NCI-H345 (cell line): ENCODE measurements around the gene DUSP5.
"Not testable (repeated sequence)": the region's sequence is repeated elsewhere in the genome, so short reads cannot be mapped to it uniquely, and the experiment has no call there.

Experiments used
- DNase-seq: peaks from one replicate; lab custom pipeline; 2025; lab: John Stamatoyannopoulos, UW

DUSP5 gene

DNA sequence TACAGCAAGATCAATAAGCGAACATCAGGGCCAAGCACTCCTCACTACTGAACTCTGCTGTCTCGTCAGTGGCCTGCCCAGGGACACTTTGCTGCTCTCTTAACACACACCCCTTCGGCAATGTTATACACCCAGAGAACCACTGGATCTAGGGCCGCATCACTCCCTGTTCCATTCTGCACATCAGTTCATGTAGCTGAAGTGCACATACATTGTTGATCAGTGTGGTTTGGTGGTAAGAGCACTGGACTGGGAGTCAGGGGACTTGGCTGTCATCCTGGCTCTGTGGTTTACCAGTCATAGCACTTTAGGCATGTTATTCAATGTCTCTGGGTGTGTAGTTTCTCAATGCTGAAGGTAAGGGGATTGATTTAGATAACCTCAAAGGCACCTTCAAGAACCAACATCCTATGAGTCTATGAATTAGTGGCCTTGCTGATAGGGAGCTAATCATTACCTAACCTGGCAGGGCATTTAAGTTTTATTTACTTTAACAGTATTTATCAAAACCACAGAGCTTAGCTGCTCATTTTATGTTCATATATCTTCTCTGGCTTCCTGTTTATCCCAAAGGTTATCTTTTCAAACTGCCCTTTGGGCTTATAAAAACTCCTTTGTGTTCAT lies 24.8 kb downstream of the DUSP5 start:
- DNase-seq = no peak

DNA sequence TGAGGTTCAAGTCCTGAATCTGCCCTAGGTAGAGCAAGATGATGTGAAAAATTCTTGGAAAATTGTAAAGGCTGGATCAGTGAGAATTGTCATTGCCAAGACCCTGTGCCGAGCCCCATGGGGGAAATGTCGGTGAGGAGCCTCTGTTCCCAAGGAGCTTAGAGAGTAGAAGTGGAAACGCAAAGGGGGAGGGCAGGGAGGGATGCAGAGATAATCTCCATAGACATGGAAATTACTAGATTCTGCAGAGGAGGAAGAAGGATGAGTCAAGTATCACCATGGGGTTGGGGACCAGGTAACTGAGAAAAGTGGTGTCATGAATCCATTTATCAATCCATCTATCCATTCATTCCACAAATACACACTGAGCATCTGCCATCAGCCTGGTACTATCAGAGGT lies 26.0 kb downstream of the DUSP5 start:
- no peak for DNase-seq

DNA sequence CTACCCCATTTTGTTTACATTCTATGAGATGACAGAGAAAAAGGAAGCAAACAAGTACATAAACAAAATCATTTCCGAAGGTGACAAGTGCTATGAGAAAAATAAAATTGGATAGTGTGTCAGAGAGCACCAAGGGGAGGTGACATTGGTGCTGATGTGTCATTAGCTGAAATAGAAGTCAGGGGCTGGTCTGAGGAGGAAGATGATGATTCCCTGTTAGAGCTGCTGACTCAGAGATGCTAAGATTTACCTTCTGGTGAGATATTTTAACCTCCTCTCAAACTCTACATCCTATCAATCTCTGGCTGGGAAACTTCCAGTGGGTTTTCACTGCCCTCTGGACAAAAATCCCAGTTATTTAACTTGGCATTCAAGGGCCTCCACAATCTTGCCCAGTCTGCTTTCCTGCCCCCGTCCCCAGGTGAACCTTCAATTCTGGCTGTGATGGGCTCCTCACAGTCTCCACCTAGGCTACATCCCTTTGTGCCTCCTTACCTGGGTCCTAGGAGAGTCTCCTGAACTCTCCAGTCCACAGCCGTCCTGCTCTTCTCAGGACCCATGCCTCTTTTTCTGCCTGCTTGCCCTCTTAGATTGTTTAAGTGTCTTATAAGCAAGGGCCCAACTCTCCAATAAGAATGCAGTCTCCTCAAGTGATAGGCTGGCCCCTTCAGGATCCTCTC lies 26.6 kb downstream of the DUSP5 start:
- DNase-seq = no peak

DNA sequence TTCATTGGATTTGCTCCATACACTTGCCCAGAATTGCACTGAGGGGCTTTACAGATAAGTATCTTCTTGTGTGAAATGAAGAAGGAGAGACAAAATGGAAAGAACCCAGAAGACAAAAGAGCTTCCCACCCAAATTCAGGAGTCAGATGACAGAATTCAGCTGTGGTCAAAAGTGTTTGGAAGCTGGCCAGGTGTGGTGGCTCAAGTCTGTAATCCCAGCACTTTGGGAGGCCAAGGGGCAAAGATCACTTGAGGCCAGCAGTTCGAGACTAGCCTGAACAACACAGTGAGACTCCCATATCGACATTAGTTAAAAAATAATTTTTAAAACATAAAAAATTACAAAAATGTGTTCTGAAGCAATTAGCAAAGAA lies 27.1 kb downstream of the DUSP5 start:
- no peak for DNase-seq

DNA sequence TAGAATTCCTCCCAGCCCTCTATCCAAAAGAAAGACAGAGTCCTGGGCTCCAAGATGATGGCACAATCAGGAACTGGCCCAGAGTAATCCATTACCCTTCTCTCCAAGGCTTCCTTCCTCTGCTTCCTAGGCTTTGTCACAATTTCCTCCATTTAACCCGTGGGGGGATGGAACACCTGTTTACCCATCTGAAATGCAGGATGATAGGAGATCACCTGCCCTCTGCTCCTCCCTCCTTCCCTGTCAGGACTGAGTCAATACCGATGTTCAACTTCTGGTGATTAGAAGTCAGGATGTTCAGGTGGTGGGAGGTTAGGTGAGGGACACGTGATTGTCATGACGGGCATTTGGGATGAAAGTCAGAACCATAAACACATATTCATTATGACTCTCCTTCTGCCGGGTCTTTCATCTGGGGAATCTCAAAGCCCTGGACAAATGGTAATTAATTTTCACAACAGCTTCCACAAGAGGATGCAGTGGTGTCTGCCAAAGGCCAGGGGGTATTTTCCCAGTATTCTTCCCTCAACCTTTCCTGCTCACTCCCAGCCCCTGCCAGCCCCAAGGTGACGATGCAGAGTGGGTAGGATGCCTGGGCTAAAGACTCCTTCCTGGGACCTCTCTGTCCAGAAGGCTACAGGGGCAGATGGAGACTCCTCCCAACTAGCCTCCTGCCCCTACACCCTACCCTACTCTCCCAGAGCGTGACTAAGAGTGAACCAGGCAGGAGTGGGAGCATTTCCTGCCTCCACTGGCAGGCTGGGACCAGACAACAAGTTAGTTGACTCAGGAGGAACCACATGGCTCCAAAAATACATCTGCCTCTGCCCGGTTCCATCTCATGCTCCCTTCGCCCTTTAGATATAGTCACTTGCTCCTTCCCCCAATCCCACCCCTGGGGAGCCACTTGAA lies 27.9 kb downstream of the DUSP5 start:
- no peak for DNase-seq

DNA sequence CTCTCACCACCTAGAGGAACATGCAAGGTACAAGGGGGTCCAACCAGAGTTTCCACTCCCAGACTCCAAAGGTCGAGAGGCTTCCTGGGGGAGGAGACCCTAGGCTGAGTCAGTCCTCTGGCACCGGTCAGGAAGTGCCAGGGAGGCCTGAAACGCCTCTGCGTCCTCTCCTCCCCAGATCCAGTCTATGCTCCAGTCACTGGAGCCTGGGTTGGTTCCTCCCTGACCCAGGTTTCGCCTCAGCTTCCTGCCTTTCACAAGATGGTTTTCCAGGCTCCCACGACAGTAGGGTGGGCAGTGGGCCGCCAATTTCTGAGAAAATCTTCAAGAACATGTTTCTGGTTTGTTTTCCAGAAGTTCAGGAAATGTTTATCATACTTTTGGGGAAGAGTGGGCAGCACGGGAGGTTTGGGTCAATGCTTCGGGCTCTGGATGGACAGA lies 30.0 kb downstream of the DUSP5 start:
- DNase-seq = no peak

DNA sequence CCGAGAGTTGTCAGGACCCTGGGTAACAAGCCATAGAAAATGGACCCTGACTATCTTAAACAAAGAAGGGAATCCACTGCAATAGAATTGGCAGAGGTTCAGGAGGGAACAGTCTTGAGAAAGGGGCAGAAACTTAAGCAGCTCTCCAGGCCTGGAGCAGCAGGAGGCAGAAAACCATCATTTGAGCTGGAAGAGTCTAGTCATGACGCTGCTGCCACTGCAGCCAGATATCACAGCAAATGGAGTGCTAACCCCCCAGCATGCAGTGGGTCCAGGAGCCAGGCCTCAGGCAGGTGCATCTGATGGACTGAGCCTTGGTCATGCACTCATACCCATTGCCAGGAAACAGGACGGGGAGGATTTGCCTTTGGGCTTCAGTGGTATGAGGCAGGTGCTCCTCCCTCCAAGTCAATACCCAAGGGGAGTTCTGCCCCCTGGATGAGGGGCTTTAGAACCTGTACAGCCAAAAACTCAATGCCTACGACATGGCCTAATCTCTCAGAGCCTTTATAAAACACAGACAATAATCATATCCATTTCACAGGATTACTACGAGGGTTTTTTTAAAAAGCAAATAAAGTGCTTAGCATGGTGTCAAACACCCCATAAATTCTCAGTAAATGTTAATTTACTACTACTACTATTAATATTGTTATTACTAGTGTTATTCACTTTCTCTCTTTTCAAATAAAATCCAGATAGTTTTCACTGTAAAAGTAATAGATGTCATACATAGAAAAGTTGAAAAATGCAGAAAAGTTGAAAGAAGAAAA lies 30.7 kb downstream of the DUSP5 start:
- no peak for DNase-seq

DNA sequence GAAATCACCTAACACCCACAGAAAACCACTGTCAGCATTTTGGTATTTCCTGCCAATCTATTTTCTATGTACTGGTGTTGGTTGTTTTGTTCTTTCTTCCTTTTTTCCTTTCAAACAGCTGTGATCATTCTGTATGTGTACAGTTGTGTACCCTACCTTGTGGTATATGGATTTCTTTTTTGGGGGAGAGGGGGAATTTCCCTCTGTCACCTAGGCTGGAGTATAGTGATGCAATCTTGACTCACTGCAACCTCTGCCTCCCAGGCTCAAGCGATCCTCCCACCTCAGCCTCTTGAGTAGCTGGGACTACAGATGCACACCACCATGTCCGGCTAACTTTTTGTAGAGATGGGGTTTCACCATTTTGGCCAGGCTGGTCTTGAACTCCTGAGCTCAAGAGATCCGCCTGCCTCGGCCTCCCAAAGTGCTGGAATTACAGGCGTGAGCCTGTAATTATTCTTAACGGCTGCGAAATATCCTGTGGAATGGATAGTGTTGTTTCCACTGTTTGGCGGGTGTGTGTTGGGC lies 31.4 kb downstream of the DUSP5 start:
- not testable (repeated sequence) for DNase-seq

DNA sequence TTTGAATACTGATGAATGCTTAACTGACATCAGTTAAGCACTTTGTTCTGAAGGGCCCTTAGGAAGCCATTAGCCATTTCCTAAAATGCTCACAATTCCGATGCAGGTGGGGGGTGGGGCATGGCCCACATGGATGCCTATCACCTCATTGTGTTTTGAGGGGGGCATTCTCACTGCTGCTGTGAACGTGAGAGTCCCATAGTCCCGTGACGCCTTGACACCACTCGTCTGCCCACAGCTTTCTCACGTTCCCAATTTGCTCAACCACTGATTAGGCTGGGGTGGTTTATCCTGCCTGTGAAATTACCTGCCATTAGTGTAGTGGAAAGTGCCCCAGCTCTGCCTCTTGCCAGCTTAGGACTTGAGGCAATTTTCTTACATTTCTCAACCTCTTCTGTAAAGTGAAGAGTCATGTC lies 31.9 kb downstream of the DUSP5 start:
- DNase-seq = no peak

DNA sequence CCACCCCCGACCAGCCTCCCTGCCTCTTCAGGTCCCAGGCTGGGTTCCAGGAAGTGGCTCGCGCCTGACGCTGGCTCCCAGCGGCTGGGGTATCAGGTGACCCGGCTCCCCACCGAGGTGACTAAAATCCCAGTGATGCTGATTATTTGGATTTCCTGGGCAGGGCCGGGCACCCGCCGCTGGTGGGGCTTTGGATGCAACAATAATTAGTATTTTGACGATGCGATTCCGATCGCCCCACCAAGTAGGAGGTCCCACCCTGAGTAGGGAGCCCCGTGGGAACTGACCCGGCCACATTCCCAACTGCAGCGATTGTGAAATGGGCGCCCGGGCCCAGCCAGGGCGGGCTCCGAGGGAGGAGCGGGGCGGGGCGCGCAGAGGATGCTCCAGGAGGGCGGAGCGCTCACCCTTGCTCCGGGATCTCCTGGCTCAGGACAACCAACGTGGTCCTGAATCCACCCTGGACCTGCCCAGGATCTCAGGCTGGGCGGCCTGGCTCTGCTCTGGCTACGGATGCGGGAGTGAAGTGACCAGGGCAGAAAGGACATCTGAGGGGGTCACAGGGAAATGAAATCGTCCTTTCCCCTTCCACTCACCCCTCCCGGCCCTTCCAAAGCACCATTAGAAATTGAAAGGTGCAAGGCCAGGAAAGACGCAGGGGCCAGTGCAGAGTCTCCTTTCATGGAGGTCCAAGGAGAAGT lies 32.6 kb downstream of the DUSP5 start:
- DNase-seq = peak; percentile 36

DNA sequence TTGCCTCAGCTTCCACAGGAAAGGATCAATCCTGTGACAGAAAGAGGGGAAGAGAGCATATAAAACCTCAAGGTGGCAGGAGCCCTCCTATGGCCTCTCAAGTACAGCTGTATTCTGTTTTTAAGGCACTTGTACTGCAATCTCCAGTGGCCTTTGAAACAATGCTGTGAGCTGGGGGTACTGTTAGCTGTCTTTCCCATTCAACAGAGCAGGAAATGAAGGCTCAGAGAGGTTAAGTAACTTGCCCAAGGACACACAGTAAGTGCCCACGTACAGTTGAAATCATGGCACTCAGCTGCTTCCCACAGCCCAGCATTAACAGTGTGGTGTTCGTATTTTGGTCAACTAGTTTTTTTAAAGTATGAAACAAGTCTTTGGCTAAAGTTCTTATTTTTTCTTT lies 34.0 kb downstream of the DUSP5 start:
- DNase-seq = no peak

DNA sequence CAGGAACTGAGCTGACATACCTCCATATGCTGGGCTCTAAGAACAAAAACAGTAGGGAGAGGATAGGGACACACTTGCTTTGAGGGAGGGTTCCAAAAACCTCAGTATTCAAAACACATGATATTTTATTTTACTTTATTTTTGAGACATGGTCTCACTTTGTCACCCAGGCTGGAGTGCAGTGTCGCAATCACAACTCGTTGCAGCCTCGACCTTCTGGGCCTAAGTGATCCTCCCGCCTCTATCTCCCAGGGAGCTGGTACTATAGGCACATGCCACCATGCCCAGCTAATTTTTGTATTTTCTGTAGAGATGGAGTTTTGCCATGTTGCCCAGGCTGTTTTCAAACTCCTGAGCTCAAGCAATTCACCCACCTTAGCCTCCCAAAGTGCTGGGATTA lies 34.9 kb downstream of the DUSP5 start:
- DNase-seq = not testable (repeated sequence)

DNA sequence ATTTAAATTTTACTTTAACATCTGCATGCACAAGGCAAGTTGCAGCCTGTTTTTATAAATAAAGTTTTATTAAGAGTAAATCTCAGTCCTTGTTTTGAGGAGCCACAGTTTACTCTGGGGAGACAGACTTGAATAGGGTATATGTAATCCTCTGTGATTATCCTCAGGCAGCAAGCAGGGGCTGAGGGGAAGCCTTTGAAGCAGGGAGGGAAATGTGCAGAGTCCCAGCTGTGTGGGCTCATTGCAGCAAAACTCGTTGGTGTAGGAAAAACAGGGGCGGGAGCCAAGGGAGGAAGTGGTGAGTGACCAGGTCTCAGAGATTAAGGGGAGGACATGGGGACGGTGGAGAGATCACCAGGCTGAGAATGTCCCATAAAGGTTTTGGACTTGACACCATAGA lies 35.4 kb downstream of the DUSP5 start:
- no peak for DNase-seq

DNA sequence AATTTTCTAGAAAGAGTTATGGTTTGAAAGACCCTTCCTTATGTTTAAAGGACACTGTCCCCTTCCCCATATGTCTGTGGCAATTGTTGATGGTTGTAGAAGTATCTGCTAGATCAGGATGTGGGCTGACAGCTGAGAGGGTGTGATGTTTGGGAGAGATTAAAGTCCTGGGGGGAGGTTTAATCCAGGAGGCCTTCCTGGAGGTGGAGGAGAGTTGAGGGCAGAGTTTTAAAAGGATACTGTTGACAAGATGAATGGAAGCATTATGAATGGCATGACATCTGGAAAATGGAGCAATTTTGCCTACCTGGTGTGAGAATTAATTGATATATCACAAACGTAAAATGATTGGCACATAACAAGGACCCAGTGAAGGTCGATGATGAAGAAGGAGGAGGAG lies 36.9 kb downstream of the DUSP5 start:
- DNase-seq = no peak

DNA sequence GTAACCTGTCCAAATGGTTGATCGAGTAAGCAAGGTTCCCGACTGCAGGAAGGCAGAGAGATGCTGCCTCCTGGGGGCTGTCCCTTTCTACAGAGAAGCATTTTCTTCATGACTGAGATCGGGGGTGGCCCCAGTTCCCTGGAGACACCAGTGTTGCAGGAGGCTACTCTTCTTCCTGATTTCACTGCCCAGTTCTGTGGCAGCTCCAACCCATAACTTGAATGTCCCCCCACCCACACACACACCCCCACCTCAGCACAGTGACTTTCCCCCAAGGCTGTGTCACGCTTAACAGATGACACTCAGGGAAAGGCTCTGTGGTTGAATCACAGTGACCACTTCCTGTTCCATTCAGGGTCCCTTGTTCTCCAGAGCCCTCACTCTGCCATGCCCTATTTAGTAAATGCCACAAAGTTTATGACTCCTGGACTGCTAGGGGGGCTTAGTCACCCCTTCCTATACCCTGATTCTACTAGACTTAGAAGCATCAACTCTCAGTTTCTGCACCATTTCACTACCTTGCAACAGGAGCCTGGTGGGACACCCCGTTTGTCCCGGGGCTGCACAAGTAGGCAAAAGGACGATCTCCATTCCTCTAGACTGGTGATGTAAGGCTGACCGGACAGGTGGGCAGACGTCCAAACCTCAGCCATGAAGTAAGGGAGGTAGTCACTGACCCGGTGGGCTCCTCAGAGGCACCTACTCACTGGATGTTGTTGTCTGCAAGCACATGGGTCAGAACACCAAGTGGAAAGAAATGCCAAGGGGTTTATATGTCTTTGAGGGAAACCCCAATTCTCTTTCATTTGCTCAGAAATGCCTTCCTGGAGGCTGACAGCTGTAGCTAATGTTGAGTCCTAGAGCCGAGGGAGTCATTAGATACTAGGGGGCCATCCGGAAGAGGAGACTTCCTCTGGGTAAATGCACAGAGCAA lies 38.5 kb downstream of the DUSP5 start:
- no peak for DNase-seq

DNA sequence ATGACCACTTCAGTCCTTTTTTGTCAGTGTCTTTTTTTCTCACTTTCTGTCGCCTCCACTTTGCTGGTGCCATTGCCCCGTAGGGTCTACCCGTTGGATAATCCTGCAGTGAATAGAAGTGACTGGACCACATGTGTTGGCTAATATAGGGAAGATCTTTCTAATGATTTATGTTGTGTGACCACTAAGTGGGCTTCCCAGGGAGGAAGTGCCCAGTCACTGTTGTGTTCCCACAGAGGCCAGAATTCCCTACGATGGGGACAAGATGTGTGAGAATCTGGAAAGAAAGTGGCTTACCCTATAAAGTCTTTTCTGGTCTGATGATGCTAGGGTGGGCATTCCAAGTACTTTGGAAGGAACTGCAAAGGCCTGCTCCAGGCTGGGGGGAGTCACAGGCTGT lies 41.4 kb downstream of the DUSP5 start:
- DNase-seq = no peak

DNA sequence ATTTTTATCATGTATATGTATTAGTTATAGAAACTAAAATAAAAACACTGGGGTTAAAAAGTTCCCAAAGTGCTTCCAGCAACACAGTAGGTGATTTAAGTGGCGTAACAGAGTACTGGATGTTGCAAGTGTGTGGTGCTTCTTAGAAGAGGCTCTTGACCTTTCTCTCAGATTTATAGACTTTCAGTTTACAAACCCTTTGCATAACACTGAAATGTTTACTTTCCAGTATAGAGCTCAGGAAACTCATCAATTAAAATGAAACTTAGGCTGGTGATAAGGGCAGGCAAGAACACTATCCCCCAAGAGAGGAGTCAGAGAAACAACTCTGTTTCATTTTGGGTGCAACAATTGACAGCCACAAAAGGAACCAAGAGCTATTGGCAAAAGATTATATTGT lies 42.3 kb downstream of the DUSP5 start:
- no peak for DNase-seq

DNA sequence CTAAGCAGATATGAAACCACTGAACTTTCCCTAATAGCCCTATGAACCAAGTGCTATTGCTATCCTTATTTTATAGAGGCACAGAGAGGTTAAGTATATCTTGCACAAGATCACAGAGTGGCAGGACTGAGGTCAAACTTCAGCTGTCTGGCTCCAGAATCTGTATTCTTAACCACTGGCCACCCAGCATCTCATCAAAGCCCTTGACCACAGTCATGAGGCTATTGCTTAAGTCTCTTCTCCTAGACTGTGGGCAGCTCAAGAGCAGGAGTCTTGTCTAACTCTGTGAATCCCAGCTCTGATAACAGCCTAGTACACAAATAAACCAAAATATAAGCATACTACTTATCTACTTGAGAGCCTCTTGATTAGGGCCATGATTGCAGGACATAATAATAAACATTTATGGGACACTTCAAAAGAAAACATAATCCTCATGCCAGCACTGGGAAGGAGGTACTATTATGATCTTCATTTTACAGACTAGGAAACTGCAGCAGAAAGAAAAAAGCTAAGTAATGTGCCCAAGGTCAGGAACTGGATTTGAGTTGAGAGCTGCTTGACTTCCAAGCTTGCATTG lies 47.3 kb downstream of the DUSP5 start:
- DNase-seq = no peak

DNA sequence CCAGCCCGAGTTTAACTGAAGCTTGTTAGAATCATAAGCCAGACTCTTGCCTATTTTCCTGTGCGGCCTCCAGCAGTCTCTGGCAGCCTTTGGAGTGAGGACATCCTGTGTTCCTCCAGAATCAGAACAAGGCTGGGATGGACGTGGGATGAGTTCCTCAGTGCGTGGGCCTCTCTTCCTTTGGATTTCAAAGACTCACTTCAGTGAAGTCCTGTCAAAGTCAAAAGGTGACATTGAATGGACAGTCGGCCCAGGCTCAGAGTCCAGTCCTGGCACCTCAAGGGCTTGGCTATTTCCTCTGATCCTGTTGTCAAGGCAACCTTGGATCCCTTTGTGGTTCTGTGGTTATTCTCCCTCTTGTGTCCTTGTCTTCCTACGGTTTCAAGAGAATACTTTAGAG lies 48.4 kb downstream of the DUSP5 start:
- no peak for DNase-seq
